PC-9 (cell line): ENCODE results near the gene CASKIN1.

Experiments
- EZH2 ChIP-seq: fragments of 200-600 bp; sonication (generic); IDR thresholded peaks from 2 replicates; pipeline ENCODE4 v1.8.0; 2017; ENCODE audit warnings: antibody characterized with exemption, low read depth
- TF ChIP-seq, protein P1 (sequence below): fragments of 200-600 bp; sonication (generic); conservative IDR thresholded peaks from 2 replicates; pipeline ENCODE4 v1.6.1; 2017; ENCODE audit warnings: mixed run types, antibody characterized with exemption, mild to moderate bottlenecking, moderate library complexity

DNA sequence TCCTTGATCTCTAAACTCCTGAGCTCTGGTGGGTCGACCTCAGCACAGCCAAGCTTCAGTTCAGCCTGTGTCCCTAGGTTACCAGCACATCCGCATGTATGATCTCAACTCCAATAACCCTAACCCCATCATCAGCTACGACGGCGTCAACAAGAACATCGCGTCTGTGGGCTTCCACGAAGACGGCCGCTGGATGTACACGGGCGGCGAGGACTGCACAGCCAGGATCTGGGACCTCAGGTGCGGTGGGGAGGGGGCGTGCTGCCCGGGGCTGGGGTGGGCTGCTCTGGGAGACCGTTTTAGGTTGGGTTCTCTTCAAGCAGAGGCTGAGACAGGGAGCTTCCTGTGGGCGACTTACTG is 10.0 kb upstream of the CASKIN1 start:
- TF ChIP-seq EZH2 = no peak
- TF ChIP-seq, protein P1, sequence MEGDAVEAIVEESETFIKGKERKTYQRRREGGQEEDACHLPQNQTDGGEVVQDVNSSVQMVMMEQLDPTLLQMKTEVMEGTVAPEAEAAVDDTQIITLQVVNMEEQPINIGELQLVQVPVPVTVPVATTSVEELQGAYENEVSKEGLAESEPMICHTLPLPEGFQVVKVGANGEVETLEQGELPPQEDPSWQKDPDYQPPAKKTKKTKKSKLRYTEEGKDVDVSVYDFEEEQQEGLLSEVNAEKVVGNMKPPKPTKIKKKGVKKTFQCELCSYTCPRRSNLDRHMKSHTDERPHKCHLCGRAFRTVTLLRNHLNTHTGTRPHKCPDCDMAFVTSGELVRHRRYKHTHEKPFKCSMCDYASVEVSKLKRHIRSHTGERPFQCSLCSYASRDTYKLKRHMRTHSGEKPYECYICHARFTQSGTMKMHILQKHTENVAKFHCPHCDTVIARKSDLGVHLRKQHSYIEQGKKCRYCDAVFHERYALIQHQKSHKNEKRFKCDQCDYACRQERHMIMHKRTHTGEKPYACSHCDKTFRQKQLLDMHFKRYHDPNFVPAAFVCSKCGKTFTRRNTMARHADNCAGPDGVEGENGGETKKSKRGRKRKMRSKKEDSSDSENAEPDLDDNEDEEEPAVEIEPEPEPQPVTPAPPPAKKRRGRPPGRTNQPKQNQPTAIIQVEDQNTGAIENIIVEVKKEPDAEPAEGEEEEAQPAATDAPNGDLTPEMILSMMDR = no peak
